GM19099 (cell line): Measurements from ENCODE around the gene C1QTNF4.

Source experiments
- POLR2A ChIP-seq: IDR thresholded peaks from 3 replicates; pipeline ENCODE4 v1.6.1; 2011; ENCODE audit warnings: low read depth; ENCODE audit not compliant: insufficient read length; ENCODE audit errors: extremely low read depth

C1QTNF4 gene

GRCh38 chr11:47552566-47553405, 41.4 kb downstream of the C1QTNF4 start, which contains the start of gene CELF1:
Gene CELF1 (minus strand): TSS chr11:47553132. CDS start chr11:47499523, 53,609 bp downstream.
- peak; percentile 79 for TF ChIP-seq POLR2A

GRCh38 chr11:47552056-47552565, 42.1 kb downstream of the C1QTNF4 start:
- TF ChIP-seq POLR2A: no peak

- TF ChIP-seq POLR2A: no peak
Measured at GRCh38 chr11:47551086-47551485, 43.1 kb downstream of the C1QTNF4 start.

- no peak for TF ChIP-seq POLR2A
Measured at GRCh38 chr11:47550288-47551047, 43.7 kb downstream of the C1QTNF4 start.

GRCh38 chr11:47545298-47545697, 48.9 kb downstream of the C1QTNF4 start:
- no peak for TF ChIP-seq POLR2A

GRCh38 chr11:47541070-47541469, 53.1 kb downstream of the C1QTNF4 start:
- TF ChIP-seq POLR2A: no peak

GRCh38 chr11:47539681-47540039, 54.6 kb downstream of the C1QTNF4 start:
- TF ChIP-seq POLR2A: no peak
